Head of caudate nucleus (tissue), 42 donors: ENCODE measurements around the gene LSP1.

Source experiments
- DNase-seq, 42 donors: peaks; one replicate each; pipeline versions ENCODE4 v3.0.0 to v3.0.0-alpha.2; 2020 to 2021; ENCODE audit warnings: mixed read lengths in 7 of 42
- intact Hi-C: fragments of 100-400 bp; cut with DNase I; formaldehyde crosslinking; loops from one replicate; pipeline ENCODE4 v1.15.0; 2022

LSP1 gene

DNA sequence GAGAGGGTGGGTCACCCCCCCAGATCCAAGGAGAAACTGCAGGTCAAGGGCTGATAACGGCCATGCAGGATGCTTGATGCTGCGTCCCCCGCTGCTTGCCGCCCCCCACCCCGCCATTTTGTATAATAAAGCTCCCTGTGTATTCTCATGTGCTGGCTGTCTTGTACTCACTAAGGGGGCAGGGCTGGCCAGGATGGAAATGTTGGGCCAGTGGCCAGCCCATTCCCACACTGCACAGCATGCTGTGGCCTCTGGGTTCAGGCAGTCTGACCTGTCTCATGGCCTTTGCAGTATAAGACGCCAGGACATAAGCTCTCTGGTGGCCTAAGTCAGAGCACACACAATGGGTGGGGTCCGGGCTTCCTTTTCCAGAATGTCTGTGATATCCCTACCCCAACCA is 39.2 kb downstream of the LSP1 start:
- intact Hi-C loops = no loop called here
- DNase-seq = no peak

DNA sequence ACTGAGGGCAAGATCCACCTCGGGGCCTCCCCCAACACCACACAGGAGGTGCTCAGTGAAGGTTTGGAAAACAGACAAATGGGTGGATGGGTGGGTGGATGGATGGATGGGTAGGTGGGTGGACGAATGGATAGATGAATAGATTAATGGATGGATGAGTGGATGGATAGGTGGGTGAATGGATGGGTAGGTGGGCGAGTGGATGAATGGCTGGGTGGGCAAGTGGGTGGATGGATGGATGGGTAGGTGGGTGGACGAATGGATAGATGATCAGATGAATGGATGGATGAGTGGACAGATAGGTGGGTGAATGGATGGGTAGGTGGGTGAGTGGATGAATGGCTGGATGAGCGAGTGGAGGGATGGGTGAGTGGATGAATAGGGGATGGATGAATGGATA is 39.7 kb downstream of the LSP1 start:
- intact Hi-C loops = no loop called here
- no peak for DNase-seq

DNA sequence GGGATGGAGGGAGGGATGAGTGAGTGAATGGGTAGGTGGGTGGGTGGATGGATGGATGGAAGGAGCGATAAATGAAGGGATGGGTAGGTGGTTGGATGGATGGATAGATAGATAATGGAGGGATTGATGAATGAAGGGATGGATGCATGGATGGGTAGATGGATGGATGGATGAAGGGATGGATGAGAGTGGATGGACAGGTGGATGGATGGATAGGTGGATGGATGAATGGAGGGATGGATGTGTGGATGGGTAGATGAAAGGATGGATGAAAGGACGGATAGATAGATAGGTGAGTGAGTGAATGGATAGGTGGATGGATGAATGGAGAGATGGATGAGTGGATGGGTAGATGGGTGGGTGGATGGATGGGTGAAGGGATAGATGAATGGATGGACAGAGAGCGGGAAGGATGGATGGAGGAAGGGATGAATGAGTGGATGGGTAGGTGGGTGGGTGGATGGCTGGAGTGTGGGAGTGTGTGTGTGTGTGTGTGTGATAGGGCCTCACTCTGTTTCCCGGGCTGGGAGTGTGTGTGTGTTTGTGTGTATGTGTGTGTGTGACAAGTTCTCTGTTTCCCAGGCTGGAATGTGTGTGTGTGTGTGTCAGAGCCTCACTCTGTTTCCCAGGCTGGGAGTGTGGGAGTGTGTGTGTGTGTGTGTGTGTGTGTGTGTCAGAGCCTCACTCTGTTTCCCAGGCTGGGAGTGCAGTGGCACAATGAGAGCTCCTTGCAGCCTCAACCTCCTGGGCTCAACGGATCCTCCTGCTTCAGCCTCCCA is 40.9 kb downstream of the LSP1 start:
- intact Hi-C loops = loop anchor here (1.0 kb wide), 1 partner anchor 23 kb away; no protein-coding TSS in a partner anchor
- DNase-seq = peak in 1 of 42 donors; percentile 8

DNA sequence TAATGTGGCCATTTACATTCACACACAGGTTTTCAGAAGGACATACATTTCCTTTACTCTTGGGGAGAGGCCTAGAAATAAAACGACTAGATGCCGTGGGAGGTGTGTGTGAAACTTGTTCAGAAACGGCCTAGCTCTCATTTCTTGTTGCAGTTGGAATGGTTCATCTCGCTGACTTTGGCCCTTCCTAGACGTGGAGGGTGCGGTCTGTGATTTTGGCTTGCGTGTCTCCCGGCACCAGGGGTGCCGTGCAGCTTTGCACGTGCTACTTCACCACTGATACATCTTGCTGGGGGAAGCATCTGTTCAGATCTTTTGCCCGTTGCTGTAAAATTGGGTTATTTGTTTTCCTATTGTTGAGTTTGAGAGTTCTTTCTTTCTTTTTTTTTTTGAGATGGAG is 41.9 kb downstream of the LSP1 start:
- no peak for DNase-seq
- intact Hi-C loops = no loop called here

DNA sequence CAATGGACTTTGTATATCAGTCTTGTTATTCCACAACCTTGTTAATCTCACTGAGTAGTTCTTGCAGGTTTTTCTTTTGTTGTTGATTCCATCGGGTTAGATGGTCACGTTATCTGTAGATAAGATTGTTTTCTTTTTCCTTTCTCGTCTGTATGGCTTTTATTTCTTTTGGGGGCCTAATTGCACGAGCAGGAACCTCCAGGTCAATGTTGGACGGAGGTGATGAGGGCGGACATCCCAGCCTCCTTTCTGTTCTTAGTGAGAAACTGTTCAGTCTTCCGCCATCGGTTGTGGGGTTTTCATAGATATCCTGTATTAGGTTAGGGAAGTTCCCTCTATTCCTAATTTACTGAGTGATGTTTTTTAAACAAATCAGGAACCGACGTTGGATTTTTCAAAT is 43.6 kb downstream of the LSP1 start:
- no peak for DNase-seq
- intact Hi-C loops = no loop called here

DNA sequence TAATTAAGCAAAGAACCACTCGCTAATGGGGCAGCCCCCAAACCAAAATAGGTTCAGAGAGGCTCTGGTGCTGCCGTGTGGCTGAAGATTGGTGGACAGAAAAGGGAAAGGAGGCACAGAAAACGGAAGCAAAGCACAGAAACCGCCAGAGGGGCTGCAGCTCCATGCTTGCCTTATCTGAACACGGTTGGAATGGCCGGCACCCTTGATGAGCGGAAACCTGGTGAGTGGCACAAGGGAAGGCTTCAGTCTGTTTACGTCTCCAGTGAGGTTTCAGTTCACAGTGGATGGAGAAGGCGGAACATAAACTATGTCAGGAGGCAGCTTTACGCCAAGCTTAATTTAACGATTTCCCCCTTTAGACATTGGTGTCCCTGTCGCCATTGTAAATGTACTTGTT is 44.0 kb downstream of the LSP1 start:
- intact Hi-C loops = no loop called here
- peak in 5 of 42 donors; percentile 16 to 38 (median 29) for DNase-seq

DNA sequence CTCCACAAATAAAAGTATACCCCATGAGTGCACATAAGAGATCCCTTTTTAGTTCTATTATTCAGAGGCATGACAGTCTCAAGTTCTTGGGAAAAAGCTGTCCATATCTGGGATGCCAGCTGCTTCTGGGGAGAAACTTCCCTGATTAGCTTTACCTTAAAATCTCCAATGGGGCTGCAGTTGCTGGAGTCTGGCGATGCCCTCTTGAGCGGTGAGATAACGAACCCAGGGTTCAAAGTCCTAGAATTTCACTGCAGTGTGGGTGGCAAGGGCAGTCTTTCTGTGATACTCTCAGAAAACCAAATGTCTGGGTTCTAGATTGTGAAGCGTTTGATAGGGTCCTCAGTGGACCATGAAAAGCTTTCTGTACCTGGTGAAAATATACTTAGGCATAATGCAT is 46.2 kb downstream of the LSP1 start:
- intact Hi-C loops = no loop called here
- no peak for DNase-seq

DNA sequence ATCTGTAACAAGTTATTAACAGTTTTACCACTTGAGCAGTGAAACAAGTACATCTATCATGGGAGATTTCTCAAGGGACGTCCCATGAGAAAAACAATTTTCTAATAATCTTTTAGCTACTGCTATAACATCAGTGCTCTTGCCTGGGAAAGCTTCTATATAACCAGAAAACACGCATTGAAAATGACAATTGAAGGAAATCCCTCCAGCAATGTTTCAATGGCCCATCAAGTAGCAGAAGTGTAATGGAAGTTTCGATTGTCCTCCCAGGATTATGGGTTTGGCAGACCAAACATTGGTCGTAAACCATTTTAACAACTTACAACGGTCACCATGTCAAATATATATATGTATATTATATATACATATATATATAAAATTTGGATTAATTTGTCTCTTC is 46.8 kb downstream of the LSP1 start:
- DNase-seq = no peak
- intact Hi-C loops = no loop called here

DNA sequence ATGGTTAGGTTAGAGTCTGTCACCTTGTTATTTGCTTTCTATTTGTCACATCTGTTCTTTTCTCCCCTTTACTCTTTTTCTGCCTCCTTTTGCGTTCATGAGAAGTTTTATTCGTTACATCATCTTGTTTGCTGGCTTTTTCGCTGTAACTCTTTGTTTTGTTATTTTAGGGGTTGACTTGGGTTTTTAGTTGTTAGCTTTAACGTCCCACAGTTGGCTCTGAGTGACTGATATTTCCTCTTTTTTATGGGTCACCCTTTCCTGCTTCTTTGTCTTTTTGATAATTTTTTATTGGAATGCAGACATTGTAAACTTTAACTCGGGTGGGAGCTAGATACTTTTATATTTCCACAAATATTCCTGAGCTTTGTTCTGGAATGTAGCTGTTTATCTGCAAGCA is 53.3 kb downstream of the LSP1 start:
- intact Hi-C loops = no loop called here
- DNase-seq = no peak

DNA sequence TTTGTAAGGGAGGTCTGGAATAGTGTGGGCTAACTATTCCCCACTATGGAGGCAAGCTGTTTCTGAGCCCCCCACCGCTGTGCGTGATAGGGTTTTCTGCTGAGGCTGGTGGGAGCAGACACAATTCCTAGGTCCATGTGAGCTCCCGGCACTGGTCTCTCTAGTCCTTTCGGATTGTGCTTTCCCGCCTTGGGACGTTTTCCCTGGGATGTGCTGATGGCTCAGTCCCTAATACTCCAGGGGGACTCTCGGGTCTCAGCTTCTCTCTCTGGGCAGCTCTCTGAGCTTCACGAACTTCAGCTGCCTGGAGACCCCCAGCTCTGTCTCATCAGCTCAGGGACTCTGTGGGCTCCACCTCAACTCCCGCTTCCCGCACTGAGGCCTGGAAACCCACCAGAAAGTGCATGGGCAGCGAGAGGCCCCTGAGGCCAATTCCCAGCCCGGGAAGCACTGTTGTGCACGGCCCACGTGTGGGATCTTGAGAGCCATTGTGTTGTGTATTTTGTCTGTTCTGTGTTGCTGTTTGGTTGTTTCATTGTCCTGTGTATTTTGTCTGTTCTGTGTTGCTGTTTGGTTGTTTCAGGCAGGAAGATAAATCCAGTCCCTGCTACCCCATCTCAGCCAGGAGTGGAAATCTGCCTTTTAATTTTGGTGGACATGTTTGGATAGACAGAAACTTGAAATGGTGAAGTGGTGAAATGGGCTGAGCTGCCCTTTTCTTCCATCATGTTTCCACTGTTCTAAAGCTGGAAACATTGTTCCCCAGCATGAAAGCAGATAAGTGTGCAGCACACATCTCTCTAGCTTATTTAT is 53.9 kb downstream of the LSP1 start:
- peak in 1 of 42 donors; percentile 10 for DNase-seq
- intact Hi-C loops = no loop called here

DNA sequence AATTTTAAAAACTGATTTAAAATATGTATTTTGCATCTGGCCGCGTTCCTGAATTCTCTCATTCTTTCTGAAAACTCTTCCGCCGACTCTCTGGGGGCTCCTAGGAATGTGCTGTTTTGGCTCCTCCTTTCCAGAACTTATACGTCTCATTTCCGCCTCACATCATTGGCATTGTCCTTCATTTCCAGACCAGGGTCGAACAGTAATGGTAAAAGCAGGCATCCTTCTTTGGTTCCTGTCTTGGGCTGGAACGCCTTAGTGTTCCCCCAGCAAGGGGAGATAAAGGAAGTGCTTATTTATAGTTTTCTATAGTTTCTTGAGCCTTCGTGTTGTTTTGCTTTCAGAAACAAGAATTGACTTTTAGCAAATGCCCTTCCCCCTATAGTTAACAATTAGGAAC is 55.7 kb downstream of the LSP1 start:
- DNase-seq = no peak
- intact Hi-C loops = no loop called here

DNA sequence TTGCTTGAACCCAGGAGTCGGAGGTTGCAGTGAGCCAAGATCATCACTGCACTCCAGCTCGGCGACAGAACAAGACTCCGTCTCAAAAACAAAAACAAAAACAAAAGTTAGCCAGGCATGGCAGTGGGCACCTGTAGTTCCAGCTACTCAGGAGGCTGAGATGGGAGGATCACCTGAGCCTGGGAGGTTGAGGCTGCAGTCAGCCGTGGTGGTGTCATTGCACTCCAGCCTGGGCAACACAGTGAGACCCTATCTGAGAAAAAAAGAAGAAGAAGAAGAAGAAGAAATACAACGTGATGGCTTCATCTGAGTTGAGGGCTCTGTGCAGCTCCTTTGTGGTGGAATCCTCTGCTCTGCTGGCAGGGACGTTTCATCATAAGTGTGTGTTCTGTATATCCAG is 56.6 kb downstream of the LSP1 start:
- intact Hi-C loops = no loop called here
- DNase-seq = no peak

DNA sequence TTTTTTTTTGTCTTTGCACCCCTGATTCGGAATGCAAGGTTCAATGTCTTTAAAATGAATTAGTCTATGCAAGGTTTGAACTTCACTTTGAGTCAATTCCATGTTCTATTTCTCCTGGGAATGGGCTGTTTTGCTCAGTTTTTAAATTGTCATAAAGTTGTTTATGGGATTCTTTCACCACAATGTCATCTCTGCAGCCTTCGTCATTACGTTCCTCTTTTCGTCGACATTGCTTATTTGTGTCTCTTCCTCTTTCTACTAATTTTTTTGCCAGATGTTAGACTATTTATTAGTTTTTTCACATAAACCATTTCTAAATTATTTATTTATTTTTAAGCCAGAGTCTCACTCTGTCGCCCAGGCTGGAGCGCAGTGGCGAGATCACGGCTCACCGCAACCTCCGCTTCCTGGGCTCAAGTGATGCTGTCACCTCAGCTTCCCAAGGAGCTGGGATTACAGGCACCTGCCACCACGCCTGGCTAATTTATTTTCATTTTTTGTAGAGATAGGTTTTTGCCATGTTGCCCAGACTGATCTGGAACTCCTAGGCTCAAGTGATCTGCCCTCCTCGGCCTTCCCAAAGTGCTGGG is 59.5 kb downstream of the LSP1 start:
- intact Hi-C loops = no loop called here
- no peak for DNase-seq

DNA sequence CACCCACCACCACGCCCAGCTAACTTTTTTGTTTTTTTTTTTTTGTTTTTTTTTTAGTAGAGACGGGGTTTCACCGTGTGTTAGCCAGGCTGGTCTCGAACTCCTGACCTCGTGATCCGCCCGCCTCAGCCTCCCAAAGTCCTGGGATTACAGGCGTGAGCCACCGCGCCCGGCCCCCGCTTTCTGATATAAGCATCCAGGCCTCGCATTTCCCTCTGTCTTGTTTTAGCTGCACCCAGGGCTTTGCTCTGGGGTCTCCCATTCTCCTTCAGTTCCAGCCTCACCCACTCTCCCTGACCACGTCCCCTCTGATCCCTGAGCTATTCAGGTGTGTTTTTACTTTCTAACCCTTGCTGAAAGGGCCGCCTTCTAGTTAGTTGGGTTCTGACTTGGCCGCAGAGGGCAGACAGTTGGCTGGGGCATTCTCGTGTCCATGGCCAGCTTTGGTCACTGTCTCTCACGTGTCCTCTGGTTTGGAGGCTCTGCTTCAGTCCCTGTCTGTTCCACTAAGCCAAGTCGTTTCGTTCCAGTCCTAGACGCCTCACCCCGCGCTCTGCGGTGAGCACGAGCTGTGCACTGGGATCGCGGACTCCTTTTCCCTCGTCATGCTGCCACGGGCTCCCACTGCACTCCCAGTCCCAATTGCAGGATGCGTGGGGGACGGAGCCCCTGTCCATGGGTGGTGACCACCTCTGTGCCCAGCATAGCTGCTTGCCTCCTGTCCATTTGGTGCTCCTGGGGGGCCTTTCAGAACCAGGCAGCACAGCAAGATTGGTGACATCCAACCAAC is 60.6 kb downstream of the LSP1 start:
- intact Hi-C loops = no loop called here
- no peak for DNase-seq

DNA sequence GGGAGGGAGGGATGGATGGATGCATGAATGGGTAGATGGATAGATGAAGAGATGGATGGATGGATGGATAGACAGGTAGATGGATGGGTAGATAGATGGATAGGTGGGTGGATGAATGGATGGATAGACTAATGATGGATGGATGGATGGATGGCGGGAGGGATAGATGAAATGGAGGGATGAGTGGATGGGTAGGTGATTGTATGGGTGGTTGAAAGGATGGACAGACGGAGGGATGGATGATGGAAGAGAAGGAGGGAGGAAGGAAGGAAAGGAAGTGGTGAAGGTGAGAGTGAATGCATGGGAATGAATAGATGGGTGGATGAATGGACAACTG is 62.9 kb downstream of the LSP1 start:
- intact Hi-C loops = loop anchor here (1.0 kb wide), 1 partner anchor 22 kb away; no protein-coding TSS in a partner anchor
- DNase-seq = no peak

DNA sequence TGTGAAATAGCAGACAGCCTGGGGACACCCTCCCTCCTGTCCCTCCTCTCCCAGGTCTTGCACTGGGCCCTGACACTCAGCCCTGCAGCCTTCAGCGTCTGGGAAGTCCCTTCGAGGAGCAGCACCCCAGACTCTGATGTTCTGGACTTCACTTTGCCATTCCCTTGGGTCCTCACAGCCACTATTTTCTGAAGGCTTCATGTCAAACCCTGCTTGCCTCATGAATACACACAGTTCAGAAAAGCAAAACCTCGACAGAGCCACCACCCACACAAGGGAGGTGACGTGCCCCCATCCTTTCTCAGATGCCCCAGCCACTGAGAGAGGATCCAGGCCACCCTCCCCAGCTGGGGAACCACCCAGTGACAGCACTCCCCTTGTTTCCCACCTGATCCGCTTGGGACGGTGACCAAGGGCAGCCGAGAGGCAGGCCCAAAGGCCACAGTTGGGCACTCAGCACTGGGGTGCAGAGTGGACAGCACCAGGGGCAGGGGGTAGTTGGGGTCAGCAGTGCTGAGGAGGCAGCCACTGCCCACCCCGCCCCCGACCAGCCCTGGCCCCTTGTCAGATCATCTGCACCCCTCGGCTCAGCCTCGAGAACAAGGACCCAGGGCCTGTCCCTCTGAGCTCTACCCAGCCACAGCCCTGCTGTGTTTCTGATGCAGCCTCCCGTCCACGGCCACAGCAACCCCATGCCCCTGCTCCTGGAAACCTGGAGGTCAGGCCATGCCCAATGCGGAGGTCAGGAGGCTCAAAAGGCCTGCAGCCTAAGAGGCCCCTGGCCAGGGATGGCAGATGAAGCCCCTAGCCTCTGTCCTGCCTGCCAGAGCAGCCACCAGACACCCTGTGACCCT is 63.5 kb downstream of the LSP1 start:
- intact Hi-C loops = loop anchor here (1.0 kb wide), 1 partner anchor 23 kb away; no protein-coding TSS in a partner anchor
- no peak for DNase-seq

DNA sequence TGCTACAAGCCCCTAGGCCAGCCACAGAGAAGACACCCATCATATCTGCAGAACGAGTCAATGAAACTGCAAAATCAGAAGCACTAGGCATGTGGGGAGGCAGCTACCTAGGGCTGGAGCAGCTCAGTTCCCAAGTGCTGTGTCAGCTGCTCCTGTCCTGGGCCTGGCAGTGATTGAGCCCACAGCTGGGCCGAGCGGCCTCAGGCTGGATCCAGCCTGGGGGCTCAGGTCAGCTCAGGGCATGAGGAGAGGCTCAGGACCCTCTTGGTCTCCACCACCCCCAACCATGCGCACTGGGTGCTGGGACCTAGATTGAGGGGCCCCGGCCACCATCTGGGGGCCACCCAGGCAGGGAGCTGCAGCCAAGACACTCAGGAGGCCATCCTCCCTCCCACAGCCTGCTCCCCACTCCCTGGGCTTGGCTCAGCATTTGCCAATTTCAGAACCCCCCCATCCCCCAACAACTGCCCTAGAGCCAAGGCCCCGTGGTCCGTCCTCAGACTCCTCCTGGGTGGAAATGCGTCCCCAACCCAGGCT is 64.2 kb downstream of the LSP1 start:
- no peak for DNase-seq
- intact Hi-C loops = loop anchor here (1.0 kb wide), 1 partner anchor 24 kb away; no protein-coding TSS in a partner anchor
